Measurements from ENCODE around the gene EXOC3L1.

The EXOC3L1 gene

DNA sequence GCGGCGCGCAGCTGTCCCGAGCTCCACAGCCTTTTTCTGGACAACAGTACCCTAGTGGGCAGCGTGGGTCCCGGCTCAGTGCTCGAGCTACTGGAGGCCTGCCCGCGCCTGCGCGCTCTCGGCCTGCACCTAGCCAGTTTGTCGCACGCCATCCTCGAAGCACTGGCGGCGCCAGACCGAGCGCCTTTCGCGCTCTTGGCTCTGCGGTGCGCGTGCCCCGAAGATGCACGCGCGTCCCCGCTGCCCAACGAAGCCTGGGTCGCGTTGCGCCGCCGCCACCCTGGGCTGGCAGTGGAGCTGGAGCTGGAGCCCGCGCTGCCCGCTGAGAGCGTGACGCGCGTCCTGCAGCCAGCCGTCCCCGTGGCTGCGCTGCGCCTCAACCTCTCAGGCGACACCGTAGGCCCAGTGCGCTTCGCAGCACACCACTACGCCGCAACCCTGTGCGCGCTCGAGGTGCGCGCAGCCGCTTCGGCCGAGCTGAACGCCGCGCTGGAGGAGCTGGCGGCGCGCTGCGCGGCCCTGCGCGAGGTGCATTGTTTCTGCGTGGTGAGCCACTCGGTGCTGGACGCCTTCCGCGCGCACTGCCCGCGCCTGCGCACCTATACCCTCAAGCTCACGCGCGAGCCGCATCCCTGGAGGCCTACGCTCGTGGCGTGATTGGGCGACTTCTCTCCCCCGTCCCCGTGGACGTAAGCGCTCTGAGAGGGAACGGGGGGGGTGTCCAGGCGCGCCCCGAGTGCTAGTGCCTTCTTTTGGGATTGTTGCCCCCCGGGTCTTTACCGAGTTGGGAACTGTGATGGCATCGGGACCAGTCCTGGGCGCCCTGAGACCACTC is 26.6 kb downstream of the EXOC3L1 start:
- DNase-seq = peak in 1 of 2 experiments; percentile 40

DNA sequence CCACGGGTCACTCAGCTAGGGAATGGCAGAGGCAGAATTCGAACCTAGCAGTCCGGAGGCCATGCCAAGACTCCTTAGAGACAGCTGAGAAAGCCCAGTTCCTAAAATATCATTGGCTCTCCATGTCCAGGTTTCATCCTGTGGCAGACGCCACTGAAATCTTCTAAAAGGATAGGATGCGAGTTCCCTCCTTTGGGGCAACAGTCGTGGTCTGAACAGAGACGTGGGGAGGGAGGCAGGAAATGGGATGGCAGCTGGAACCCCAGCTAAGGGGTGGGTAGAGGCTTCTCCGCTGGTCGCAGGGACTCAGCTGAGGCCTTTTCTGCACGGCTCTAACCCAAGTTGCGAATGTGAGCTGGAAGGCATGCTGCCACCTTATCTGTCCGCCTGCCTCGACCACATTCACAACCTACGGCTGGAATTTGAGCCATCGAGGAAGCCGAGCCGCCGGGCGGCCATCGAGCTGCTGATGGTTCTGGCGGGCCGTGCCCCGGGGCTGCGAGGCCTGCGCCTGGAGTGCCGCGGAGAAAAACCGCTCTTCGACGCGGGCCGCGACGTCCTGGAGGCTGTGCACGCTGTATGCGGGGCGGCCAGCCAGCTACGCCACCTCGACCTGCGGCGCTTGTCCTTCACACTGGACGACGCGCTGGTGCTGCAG is 27.3 kb downstream of the EXOC3L1 start:
- no peak for DNase-seq

DNA sequence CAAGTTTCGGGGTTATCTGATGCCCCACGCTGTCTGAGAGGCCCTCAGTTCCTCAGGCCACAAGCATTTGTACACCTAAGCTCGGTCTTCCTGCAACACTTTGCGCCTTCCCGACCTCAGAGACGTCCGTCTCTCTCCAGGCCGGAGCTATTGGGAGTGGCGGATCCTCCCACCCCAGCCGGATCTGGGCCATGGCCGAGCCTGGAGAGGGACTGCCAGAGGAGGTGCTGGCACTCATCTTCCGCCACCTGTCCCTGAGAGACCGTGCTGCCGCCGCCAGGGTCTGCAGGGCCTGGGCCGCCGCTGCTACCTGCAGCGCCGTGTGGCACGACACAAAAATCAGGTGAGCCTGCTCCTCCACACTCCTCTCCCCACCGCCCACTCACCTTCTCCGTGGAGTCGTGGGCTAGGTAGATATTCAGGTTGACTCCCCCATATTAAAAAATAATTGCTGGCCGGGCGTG is 28.3 kb downstream of the EXOC3L1 start:
- no peak for DNase-seq

DNA sequence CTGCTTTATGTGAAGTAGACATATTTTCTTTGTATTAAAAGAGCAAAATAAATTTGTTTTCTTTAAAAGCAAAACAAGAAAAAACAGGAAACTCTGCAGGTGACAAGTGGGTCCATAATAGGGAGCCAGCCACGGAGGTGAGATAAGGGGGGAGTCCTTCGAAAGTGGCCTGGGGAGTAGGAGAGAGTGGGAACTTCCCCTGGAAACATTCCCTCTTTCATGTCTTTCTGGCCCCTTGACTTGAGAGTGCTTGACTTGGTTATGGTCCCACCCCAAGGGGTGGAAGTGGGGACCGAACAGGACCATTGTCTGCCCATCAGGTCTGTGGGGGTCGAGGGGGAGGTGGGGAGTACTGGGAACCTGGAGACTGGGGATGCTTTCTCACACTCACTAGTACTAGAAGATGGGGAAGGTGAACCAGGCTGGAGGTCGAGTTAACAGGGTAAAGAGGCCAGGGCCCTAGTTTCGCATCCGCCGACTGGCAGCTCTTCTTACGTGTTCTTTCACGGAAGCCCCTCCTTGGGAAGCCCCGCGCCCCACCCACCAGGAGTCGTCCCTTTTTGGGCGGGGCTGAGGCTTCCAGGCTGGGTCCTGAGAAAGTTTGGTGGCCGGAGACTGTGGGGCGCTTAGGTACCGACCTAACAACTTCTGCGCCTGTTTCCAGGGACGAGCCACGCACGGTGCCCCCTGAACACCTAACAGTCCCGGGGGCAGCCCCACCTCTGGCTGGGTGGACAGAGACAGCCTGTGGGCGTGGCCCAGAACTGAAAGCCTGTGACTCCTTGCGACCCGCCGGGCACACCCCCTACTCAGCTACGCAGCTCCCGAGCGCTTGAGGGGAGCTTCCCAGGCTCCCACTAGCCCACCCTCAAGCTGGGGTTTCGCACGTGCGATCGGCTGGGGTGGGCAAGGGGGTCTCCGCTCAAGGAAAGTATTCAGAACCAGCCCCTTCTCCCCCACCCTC is 31.0 kb downstream of the EXOC3L1 start:
- no peak for DNase-seq

DNA sequence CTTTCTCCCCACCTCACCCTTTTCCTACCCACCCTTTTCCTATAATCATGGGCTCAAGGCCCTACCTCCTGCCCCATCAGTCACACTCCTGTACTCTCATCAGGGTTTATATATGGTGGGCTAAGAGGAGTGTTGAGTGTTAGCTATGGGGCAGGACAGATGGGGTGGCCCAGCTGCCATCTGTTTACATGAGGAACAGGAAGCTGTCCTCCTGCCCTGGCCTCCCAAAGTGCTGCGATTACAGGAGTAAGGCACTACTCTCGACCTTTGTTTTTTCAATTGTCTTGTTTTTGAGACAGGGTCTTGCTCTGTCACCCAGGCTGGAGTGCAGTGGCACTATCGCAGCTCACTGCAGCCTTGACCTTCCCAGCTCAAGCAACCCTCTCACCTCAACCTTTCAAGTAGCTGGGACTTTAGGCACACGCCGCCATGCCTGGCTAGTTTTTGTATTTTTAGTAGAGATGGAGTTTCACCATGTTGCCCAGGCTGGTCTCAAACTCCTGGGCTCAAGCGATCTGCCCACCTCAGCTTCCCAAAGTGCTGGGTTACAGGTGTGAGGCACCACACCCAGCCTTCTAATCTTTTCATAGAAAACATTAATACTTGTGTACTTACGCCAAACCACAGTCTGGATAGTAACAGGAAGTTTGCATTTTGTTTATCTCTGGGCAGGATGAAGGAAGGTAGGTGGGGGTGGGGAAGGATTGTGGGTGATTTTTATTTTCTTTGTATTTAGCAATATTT is 31.9 kb downstream of the EXOC3L1 start:
- no peak for DNase-seq

DNA sequence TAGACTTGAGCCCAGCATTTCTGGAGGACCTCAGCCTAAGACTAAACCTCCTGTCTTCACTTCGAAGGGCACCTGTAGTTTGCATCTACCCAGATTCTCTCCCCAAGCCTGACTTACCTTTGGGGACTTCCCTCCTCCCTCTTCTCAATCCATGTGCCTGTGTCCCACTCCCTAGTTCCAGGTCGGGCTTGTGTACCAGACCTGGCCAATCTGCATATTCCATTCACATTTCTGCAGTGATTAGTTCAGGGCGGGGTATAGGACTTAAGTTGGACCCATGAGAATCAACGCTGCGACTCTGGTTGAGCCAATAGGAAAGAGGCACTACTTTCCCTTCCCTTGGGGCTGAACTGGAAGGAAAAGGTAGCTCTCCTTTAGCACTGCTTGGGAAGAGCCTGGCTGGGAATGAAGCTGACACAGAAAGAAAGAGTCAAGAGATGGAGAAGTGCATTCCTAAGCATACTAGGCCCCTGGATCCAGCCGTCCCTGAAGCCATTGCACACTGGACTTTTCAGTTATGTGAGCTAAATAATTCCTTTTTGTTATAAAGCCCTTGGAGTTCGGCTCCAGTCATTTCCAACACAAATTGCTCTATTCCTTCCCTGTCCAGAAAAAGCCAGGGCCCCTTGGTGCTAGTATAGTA is 32.7 kb downstream of the EXOC3L1 start:
- DNase-seq = no peak

DNA sequence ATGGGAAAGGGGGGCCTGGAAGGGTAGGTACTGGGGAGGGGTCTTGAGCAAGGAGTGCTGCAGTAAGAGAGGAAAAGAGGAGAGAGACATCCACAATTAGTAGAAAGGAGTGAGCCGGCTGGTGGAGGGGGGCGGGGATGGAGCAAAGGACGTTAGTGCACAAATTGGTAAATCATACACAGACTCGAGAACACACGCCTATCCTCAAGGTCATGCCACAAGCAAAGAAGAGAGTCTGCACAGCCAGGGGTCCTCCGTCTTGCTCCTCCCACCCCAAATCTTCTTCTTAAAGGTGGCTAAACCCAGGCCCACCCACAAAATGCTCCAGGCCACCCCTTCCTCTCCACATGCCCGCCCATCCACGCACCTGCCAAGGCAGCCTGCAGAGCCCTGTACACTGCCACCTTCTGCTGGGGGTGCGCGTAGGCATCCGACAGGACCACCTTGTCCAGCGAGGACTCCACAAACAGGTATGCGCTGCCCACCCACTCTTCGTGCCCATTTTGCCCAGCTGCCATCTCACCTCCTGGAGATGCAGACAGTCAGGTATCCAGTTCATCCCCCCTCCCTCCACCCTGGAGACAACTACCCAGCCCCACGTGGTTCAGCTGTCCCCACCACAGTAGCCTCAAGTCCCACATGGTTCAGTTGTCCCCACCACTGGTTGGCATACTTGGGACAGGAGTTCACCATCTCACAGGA is 33.6 kb downstream of the EXOC3L1 start:
- no peak for DNase-seq

DNA sequence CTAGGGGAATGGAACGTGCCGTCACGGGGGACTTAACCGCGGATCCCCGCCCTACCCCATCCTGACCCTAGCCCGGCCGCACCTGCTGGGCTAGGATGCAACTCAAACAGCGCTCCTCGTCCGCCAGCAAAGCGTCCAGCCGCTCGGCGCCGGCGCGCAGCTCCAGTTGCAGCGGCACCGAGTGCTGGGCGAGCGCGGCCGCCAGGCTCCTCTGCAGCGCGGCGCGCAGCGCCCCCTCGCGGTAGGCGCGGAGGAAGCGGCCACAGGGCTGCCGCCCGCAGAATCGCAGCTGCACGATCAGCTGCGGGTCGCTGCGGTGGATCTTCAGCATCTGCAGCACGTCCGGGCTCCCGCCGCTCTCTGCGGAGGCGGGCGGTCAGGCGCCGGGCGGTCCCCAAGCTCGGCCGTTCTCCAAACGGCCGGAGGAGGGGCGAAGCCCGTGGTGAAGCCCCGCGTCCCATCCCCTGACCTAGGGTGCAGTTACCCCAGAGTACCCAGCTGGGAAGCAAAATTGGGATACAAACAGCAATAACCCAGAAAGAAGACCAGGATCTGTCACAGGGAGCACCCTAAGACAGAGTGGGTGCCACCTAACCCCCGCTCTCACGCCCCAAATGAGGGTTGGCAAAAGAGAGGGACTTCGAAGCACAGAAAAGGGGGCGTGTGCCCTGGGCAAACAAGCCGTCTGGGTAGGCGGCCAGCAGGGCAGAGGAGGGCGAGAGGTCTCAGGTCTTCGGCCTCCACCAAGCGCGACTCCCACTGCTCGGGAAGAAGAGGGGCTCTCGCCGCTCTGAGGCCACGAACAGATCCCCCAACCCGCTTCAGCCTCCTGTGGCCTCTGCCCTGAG is 34.4 kb downstream of the EXOC3L1 start:
- DNase-seq = peak; percentile 22 to 72

DNA sequence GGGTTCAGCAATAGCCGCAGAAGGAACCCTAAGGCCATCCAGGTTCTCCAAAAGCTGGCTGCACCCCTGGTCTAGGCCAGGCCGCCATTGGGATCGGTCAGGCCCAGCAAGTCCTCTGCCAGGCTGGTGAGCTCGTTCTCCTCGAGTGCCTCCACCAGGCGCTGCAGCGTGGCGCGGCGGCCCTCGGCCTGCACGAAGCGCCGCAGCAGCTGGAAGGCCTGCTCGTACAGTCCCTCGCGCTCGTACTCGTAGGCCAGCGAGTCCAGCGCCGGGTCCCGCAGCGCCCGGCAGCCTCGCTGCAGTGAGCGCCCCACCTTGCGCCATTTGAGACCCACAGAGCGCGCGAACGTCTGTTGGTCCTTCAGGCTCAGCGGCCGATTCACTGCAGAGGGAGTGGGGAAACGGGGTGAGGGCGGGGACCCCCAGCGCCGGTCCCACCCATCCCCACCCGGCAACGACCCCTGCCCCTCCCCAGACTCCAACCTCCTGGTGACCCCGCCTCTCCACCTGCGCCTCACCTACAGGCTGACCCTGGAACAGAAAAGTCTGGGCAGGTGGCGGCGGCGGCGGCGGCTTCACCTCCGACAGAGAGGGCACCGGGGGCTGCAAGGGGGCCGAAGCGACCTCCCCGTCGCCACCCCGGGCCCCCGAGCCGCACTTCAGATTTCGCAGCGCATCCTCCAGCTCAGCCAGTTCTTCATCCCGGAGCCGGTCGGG is 35.2 kb downstream of the EXOC3L1 start:
- DNase-seq = no peak

DNA sequence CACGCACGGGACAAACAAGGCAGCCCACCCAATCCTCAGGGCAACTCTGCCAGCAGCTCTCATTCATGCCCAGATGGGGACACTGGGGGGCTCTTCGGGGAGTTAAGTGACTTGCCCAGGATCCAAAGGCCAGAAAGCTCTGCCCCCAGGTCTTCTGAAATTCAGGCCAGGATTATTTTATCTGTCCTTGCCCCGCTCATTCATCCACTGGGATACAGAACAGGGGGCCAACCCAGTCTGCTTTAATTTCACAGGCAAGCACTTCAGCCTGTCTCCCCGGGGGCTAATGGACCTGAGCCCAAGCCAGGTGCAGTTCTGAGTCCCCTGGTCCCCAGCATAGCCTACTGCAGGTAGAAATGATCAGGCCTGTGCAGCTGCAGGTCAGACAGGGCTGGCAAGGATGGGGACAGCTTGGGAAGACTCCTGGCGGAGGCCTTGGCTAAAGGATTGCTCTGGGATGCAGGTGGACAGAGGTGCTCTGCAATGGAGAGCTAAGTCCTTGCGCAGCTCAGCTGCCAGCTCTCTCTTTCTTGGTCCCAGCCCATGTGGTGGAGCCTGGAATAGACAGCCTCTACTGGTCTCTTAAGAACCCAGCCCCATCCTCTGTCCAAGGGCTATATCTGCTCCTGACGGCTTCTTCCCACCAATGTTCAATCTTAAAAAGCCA is 38.4 kb downstream of the EXOC3L1 start:
- no peak for DNase-seq

DNA sequence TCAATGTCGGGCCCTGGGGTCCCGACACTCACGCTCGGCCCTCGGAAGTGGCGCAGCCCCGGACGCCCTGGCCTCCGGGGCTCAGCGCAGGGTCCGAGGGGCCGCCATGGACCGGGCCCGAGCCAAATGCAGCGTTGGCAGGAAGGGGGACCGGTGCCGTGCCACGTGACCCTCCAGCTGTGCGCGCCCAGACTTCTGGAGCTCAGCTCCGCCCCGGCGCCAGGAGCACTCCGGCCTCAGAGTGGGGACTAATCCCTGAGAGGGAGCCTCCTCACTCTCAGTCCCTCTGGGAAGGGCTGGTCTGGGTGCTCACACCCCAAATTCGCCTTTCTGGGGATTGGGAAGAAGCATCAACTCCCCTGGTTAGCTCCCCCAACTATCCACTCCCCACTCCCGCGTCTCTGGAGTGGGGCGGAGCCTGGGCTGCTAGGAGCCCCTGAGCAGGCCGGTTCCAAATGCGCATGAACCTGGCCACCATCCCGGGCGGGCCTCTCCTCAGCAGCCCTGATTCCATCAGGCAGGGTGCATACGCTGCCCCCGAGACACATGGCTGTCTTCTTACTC is 39.0 kb downstream of the EXOC3L1 start, which contains the start of gene B3GNT9:
B3GNT9 (minus strand) TSS at position 166 of the 564 bp plus-strand sequence. CDS start 513 bp downstream, outside the sequence.
- peak; percentile 25 to 68 for DNase-seq

DNA sequence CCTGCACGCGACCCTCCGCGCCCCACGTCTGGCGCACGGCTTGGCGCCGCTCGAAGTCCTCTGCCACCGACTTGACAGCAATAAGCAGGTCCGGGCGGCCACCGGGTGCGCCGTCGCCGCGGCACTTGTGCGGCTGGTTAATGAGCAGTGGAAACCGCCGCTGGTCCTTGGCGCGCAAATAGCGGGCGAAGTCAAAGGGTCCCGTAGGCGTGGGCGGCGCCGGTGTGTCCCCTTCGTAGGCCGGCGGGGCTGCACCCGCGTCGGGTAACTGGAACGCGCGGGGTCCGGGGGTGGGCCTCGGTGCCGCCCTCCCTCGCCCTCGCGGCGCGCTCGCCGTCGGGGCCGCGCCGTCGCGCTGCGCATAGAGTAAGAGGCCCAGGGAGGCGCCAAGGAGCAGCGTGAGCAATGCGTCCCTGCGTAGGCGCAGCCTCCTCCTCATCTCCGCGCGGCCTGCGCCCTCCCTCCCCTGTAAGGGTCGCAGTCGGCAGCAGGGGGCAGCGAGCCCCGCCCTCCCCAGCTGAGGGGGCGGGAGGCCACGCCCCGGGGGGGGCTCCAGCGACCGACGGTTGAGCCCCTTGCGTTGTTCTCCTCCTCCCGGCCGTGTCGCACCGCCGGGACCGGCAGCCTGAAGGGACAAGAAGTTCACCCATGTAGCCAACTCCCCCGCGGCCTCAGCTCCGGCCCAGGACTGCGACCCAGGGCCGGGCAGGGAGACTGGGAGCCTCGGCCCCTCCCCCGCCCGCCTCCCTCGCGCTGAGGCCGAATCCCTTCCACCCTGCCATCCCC is 39.7 kb downstream of the EXOC3L1 start:
- DNase-seq = no peak

DNA sequence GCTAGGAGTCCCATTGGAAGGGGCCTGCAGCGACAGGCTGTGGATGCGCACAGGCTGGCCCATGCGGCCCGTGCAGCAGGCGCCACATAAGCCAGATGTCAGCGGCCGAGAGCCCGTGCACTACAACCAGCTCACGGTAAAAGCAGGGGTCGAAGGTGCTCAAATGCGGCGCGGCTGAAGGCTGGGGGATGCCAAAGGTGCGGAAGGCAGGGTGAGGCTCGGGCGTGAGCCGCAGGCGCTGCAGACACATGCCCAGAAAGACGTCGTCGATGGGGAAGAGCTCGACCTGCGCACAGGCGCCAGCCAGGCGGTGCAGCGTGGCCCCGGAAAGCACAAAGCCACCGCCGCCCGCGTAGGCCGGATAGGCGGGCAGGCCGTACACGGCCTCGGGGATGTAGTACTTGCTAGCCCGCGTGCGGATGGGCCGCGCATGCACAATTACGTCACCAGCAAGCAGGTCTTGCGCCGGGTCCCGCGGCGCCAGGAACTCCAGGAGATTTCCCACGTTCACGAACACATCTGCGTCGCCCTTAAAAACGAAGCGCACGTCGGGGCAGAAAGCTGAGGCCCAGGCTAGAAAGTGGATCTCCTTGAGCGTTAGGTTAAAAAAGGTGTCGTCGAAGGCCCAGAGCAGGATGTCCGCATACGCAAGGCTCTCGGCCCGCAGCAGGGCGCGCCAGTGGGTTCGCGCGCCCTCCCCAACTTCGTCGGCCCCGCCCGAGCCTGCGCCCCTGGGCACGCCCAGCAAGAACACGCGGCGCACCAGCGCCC is 40.5 kb downstream of the EXOC3L1 start:
- DNase-seq = no peak

DNA sequence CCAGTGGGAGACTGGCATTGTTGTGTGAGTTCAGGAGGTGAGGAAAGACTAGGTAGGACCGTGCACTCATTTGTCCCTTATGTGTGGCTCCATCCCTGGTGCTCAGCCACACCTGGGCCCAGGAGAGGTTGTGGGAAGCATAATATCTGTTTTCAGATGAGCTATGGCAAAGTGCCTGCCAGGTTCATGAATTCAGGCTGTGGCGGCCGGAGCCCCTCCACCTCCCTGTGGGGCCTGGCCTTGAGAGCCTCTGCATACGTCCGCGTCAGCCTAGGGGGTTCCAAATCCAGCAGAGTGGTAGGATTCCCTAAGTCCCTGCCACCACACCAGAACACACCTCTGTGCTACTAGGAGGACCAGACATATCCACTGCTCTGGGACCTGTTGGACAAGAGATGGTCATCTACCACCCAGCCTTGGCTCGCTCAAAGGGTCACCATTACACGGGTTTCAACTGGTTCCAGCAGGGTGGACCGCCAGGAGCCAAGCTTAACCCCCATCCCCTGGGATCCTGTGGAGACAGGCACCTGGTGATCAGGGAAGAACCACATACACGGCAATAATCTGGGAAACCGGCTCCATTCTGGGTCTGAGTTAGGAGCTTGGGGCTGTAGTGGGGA is 41.2 kb downstream of the EXOC3L1 start:
- DNase-seq = no peak

DNA sequence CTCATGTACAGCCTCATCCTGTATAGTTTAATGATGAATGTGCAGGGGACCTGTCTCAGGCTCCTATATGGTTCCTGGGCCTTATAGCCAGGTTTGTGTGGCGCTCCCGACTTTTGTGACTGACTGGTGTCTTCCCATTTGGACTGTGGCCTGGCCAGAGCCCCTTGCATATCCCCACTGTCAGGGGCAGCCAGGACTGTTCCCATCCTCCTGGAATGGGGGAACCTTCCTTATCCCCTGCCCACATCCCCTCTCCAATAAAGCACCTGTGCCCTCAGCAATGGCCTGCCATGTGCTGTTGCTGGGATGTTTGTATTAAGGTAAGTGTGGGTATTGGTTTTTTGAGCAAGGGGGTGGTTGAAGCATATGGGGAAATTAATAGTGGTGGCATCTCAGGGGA is 41.7 kb downstream of the EXOC3L1 start:
- DNase-seq = no peak

DNA sequence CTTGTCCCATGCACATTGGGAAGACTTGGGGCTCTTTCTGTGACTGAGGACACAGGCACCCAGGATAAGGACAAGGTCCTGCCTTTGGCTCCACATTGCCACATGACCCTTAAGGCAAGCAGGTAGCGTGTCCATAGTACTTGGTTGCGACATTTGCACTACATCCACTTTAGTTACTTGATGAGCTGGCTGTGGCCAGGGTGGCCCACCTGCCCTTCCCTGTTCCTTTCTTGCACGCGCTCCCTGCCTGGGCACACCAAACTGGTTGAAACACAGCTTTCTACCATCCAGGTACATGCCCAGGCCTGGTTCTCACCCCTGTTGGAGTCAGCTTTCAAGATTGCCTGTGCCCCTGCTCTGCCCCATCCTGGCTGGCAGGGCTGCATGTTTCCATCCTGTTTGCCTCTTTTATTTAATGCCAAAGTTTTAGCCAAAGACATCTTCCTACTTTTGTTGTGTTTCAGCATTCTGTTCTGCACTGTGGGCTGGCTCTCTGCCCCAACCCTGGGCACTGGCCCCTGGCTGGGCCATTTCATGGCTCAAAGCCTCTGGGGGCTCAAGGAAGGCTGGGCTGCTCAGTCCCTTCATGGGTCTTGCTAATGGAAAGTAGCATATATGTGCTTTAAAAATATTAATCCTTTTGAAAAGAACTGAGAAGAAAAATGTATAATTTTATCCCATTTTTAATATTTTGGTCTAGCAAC is 42.3 kb downstream of the EXOC3L1 start:
- no peak for DNase-seq
